ENCODE measurements around the gene PLA2G2F.

- TF ChIP-seq REST (IDR thresholded peaks at IDR 0.05): no peak
- TF ChIP-seq, protein P1, sequence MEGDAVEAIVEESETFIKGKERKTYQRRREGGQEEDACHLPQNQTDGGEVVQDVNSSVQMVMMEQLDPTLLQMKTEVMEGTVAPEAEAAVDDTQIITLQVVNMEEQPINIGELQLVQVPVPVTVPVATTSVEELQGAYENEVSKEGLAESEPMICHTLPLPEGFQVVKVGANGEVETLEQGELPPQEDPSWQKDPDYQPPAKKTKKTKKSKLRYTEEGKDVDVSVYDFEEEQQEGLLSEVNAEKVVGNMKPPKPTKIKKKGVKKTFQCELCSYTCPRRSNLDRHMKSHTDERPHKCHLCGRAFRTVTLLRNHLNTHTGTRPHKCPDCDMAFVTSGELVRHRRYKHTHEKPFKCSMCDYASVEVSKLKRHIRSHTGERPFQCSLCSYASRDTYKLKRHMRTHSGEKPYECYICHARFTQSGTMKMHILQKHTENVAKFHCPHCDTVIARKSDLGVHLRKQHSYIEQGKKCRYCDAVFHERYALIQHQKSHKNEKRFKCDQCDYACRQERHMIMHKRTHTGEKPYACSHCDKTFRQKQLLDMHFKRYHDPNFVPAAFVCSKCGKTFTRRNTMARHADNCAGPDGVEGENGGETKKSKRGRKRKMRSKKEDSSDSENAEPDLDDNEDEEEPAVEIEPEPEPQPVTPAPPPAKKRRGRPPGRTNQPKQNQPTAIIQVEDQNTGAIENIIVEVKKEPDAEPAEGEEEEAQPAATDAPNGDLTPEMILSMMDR (IDR thresholded peaks at IDR 0.05): no peak
- no peak for TF ChIP-seq EP300 (IDR thresholded peaks at IDR 0.05)
- no peak for TF ChIP-seq CBX2 (IDR thresholded peaks at IDR 0.05; ENCODE audit: borderline replicate concordance, low read depth)
- TF ChIP-seq POLR2A (IDR thresholded peaks at IDR 0.05; ENCODE audit: low read length): no peak
Observed at GRCh38 chr1:20115916-20116315, 23.2 kb upstream of the PLA2G2F start.
